C4-2B (cell line): ENCODE measurements around the gene SLC48A1.
A peak's percentile ranks its signal among the peaks of the same experiment; 100 is the strongest.

Experiments used
- H3K27ac ChIP-seq: fragments of 450-650 bp; 2 replicates; pipeline ENCODE4 v1.5.1; 2017
- CTCF ChIP-seq: fragments of 450-650 bp; conservative IDR thresholded peaks from 2 replicates; pipeline ENCODE4 v1.5.1; 2017; ENCODE audit warnings: mild to moderate bottlenecking
- ZFX ChIP-seq: fragments of 450-650 bp; IDR thresholded peaks from 2 replicates; pipeline ENCODE4 v1.6.1; 2017

Gene SLC48A1

GRCh38 chr12:47773062-47773857, at the start of gene SLC48A1:
Gene SLC48A1 (plus strand): TSS chr12:47773238. CDS start chr12:47773305, 67 bp downstream.
- H3K27ac ChIP-seq, result peak within 1 kb of the TSS; percentile 66
- TF ChIP-seq CTCF (peak; percentile 91), ZFX (peak; percentile 69; the same call in 1 of the 2 replicates)

GRCh38 chr12:47725091-47725772, 47.8 kb upstream of the SLC48A1 start, which contains the start of gene ENDOU:
Gene ENDOU (minus strand): TSS chr12:47725490. CDS start chr12:47725413, 77 bp downstream.
- H3K27ac ChIP-seq, result no peak within 1 kb of the TSS
- TF ChIP-seq ZFX (no peak), CTCF (no peak)

- TF ChIP-seq CTCF, result no peak
- TF ChIP-seq ZFX, result no peak
- no peak overlapping the region for H3K27ac ChIP-seq
Observed at GRCh38 chr12:47725893-47726292, 47.1 kb upstream of the SLC48A1 start.

GRCh38 chr12:47729233-47729632, 43.8 kb upstream of the SLC48A1 start:
- no peak overlapping the region for H3K27ac ChIP-seq
- no peak for TF ChIP-seq ZFX
- TF ChIP-seq CTCF, result no peak

GRCh38 chr12:47730341-47730744, 42.7 kb upstream of the SLC48A1 start:
- H3K27ac ChIP-seq, result no peak overlapping the region; the same call in 1 of the 2 replicates
- TF ChIP-seq ZFX, result no peak
- TF ChIP-seq CTCF, result no peak

GRCh38 chr12:47731723-47732122, 41.3 kb upstream of the SLC48A1 start:
- TF ChIP-seq ZFX, result no peak
- TF ChIP-seq CTCF, result no peak

GRCh38 chr12:47732504-47732903, 40.5 kb upstream of the SLC48A1 start:
- no peak for TF ChIP-seq CTCF
- no peak for TF ChIP-seq ZFX

More at GRCh38 chr12:47731723-47732122, 41.3 kb upstream of the SLC48A1 start:
- H3K27ac ChIP-seq, result no peak overlapping the region

More at GRCh38 chr12:47732504-47732903, 40.5 kb upstream of the SLC48A1 start:
- no peak overlapping the region for H3K27ac ChIP-seq
